AG08396 (cell line): ENCODE measurements around the gene CDH19.
"Not testable (repeated sequence)": the region's sequence is repeated elsewhere in the genome, so short reads cannot be mapped to it uniquely, and the experiment has no call there.

Experiments used
- DNase-seq: peaks from one replicate; pipeline ENCODE4 v3.0.0; 2012; ENCODE audit warnings: low spot score, mixed read lengths

CDH19 gene

DNA sequence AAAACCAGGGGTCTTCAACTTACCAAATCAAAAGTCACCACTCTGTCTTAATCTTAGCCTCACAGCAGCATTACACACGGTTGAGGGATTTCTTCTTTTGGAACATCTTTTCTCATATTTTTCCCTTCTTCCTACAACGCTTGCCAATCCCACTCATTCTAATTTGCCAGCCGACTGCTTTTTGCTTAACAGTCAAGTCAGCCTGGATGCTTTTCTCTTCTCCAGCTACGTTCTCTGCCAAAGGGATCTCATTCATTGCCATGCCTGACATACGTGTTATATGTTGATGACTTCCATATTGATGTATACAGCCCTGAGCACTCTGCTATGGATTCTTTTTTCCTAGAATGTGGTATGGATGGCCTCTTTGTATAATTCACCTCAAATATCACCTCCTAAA, 37.3 kb downstream of the CDH19 start:
- DNase-seq = no peak

GRCh38 chr18:66564236-66564635, 39.7 kb downstream of the CDH19 start:
- DNase-seq = no peak

DNA sequence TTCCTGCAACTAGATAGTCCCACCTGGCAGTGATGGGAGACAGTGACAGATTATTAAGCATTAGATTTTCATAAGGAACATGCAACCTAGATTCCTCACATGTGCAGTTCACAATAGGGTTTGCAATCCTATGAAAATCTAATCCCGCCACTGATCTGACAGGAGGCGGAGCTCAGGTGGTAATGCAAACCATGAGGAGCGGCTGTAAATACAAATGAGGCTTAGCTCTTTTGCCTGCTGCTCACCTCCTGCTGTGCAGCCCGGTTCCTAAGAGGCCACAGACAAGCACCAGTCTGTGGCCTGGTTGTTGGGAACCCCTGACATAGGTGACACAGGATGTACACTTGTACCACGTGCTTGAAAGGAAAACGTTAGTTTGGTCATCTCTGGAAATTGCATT, 41.6 kb downstream of the CDH19 start:
- DNase-seq = no peak

- DNase-seq = no peak
These were observed 43.8 kb downstream of the CDH19 start for GRCh38 chr18:66560094-66560493.

DNA sequence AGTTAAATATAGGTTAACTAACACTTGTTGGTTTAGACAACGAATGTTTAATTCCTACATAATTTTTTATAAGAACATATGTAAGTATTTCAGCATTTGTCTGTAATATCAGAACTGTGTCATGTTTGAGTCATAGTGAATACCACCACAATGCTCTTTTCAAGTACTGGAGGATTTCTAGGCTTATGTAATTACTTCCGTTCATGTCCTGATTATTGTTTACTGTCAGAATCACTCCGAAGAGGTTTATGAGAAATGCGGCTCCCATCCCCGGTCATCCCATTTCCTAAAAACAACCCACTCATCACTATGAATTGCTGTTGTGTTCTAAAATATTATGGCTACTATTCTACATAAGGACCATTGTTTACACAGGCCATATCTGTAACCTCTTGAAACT, 45.1 kb downstream of the CDH19 start:
- no peak for DNase-seq

DNA sequence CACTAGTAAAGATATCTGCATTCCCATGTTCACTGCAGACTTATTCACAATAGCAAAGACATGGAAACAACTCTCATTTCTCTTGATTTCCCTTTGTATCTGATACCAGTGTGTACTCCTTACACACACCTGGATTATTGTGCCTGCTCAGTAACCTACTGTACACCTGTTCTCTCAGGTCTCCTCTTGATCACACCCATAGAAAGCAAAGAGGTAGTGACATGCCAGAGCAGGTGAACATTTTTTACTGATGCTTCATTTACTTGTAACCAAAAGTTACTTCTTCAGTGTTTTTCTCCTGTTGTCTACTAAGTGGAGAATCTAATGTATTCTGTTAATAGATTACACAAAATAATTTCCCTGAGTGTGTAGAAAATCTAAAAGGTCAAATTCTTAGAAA, 46.8 kb downstream of the CDH19 start:
- no peak for DNase-seq

DNA sequence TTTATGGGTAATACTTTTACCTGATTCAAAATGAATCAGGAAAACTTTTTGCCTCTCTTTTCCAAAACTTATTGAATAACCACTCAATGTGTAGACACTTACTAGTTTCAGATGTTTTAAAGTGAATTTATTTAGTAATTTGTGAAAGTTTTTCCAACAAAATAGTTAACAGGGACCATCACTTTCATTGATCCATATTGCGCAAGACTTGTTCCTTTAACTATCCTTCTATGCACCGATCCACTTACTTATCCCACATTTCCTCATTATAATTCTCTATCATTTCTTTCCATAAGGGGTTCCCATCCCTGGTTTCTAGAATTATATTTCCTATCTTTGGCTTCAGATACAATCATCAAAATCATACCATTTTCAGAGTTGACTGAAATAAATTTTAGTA, 48.3 kb downstream of the CDH19 start:
- DNase-seq = no peak

GRCh38 chr18:66553824-66554223, 50.1 kb downstream of the CDH19 start:
- no peak for DNase-seq

- no peak for DNase-seq
These were observed 53.5 kb downstream of the CDH19 start for GRCh38 chr18:66550366-66550765.

- DNase-seq = no peak
These were observed 55.1 kb downstream of the CDH19 start for GRCh38 chr18:66548747-66549146.

DNA sequence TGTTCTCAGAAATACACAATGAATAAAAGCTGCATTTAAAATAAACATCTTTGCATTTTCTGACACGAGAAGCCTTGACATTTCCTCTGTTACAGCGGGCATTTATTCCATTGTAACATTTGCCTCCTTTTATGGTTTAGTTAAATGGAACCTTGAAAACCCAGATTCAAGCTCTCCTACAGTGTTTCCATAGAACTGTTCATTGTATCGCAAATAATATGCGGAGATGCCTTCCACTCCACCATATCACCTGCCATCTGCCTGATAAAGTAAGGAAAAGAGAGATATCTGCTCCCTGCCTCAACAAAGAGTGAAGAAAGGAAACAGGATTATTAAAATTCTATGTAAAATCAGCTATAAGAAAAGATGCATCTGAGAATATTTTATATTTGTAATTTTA, 69.8 kb downstream of the CDH19 start:
- DNase-seq = no peak

DNA sequence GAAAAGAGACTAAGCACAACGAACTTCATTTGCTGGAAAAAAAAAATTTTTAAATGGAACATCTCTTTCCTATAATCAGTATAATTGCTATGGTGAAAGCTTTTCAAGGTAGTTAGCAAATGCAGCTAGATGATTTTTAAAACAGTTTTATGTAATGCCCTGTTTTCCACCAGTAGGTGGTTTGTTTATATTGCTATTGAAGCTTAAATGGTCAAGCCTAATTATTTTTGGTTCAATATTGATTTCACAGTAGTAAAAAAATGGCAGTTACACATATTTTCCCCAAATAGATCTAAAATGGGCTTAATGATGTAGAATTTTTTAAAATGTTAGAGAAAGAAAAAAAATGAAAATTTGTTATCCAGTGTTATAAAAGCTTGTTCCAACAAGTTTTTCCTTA, 70.2 kb downstream of the CDH19 start:
- DNase-seq = no peak

GRCh38 chr18:66523219-66523991, 80.5 kb downstream of the CDH19 start:
- DNase-seq = no peak

- DNase-seq = no peak
These were observed 89.9 kb downstream of the CDH19 start for GRCh38 chr18:66513996-66514395.

GRCh38 chr18:66511792-66512191, 92.1 kb downstream of the CDH19 start:
- no peak for DNase-seq

- DNase-seq = no peak
These were observed 92.6 kb downstream of the CDH19 start for GRCh38 chr18:66511289-66511688.

GRCh38 chr18:66510357-66511045, 93.4 kb downstream of the CDH19 start:
- no peak for DNase-seq

DNA sequence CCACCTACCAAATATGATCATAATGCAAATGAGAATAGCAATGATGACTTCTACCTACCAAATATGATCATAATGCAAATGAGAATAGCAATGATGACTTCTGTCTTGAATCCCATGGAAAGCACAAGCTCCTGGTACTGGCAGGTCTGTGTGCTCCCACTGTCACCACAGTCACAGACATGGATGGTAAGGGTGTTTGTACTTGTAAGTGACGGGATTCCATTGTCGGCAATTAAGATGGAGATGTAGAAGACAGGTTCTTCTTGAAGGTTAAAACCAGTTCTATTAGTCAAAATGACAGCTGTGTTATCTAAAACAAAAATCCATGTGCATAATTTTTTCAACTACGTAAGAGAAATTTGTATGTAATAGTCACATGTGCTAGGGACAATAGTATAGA, 95.0 kb downstream of the CDH19 start:
- no peak for DNase-seq

DNA sequence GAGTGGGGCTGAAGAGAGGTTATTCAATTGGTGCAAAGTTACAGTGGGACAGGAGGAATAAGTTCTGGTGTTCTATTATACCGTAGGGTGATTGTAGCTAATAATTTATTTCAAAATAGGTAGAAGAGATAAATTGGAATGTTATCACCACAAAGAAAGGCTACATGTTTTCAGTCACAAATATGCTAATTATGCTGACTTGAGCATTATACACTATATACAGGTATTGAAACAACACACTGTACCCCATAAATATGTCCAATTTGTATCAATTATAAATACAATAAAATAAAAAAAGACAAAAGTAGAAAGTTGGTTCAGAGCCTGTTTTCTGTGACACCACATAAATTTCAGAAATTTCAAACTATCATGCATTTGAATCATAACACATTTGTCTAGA, 97.7 kb downstream of the CDH19 start:
- no peak for DNase-seq

GRCh38 chr18:66497351-66497750, 106.5 kb downstream of the CDH19 start:
- no peak for DNase-seq

- no peak for DNase-seq
These were observed 108.0 kb downstream of the CDH19 start for GRCh38 chr18:66495844-66496243.

DNA sequence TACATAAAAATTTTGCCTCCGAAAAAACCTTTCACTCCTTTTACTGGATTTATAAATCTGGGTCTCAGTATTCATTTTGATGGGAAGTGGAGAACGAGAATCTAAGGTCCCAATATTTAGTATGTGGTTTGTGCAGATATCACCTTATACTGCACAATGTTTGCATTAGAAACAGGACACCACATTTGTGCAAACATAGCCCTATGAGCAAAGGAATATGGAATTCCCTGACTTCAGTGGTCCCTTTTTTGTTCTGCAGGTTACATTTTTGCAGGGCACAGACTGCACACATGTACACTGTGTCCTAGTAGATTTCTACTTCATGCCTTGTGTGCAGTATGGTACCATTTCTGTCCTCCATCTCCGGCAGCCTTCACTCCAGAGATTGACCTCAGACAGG, 130.0 kb downstream of the CDH19 start:
- no peak for DNase-seq

GRCh38 chr18:66466184-66466583, 137.7 kb downstream of the CDH19 start:
- not testable (repeated sequence) for DNase-seq

GRCh38 chr18:66461344-66461743, 142.5 kb downstream of the CDH19 start:
- DNase-seq = no peak
